Endothelial cell of umbilical vein (primary cell): ENCODE measurements around the gene KIAA0232. TPM values are rescaled to one million over a fixed set of nuclear protein-coding genes. Genes with fewer than 3 reads are reported as not detected.

Experiments used
- BruUV-seq: library from RNA; stranded (reverse); fragments of 400-500 nt; replicated peaks from 2 replicates; lab custom pipeline; 2021; lab: Mats Ljungman, UMichigan
- CTCF ChIA-PET: fragments of 300-600, 350-600 bp; sonication (Branson Sonifier 250); formaldehyde crosslinking; loops from one replicate; lab custom pipeline; 2021; ENCODE audit warnings: antibody characterized with exemption, inconsistent platforms; lab: Charles Lee
- POLR2A ChIA-PET: fragments of 300-600, 350-600 bp; sonication (Branson Sonifier 250); formaldehyde crosslinking; loops from one replicate; lab custom pipeline; 2021; ENCODE audit warnings: antibody characterized with exemption, inconsistent platforms; lab: Charles Lee
- DNase-seq: peaks from one replicate; pipeline ENCODE4 v3.0.0-alpha.2; 2011; ENCODE audit warnings: low read depth, low spot score
- FAIRE-seq: peaks from 2 replicates; lab custom pipeline; 2011; peaks lifted over from hg19 to GRCh38; lab: Jason Lieb, UNC
- H2AFZ ChIP-seq: 2 replicates; pipeline ENCODE4 v1.6.0; 2012; ENCODE audit warnings: low read depth, low read length, control low read depth, inconsistent platforms
- H3K27ac ChIP-seq: 2 replicates; pipeline ENCODE4 v1.5.1; 2011; ENCODE audit warnings: low read depth, mild to moderate bottlenecking, control low read depth, low read length, moderate library complexity; ENCODE audit not compliant: insufficient read depth
- H3K27me3 ChIP-seq, 2 experiments: 2 replicates each; pipeline versions ENCODE4 v1.6.0 to v1.6.1; 2011; ENCODE audit warnings: low read length in 2 of 2, mixed read lengths in 1 of 2; ENCODE audit not compliant: control insufficient read depth in 2 of 2, insufficient read depth in 2 of 2
- H3K36me3 ChIP-seq, 2 experiments: 2 replicates in 1 of 2; 3 replicates in 1 of 2; pipeline ENCODE4 v1.5.1; 2011; ENCODE audit warnings: low read length in 2 of 2, mild to moderate bottlenecking in 1 of 2, moderate library complexity in 1 of 2; ENCODE audit not compliant: control insufficient read depth in 2 of 2, insufficient read depth in 2 of 2; ENCODE audit errors: extremely low read depth in 1 of 2
- H3K4me1 ChIP-seq: 3 replicates; pipeline ENCODE4 v1.5.1; 2011; ENCODE audit warnings: mild to moderate bottlenecking, low read length; ENCODE audit not compliant: control insufficient read depth, insufficient read depth; ENCODE audit errors: extremely low read depth
- H3K4me2 ChIP-seq: 2 replicates; pipeline ENCODE4 v1.6.1; 2011; ENCODE audit warnings: low read length, control low read depth, mixed read lengths; ENCODE audit not compliant: insufficient read depth
- H3K4me3 ChIP-seq, 3 experiments: fragments of 200-600 bp in 1 of 3; sonication (generic), shearing (Covaris generic) in 1 of 3; replicated peaks in 1 of 3; 2 replicates each; pipeline ENCODE4 v1.5.1; 2011 to 2016; ENCODE audit warnings: control low read depth in 3 of 3, low read length in 3 of 3, mild to moderate bottlenecking in 2 of 3, inconsistent platforms in 1 of 3, low read depth in 1 of 3, moderate library complexity in 1 of 3; ENCODE audit not compliant: insufficient read depth in 1 of 3
- H3K79me2 ChIP-seq: 2 replicates; pipeline ENCODE4 v1.6.0; 2012; ENCODE audit warnings: low read length, inconsistent platforms; ENCODE audit not compliant: control insufficient read depth, insufficient read depth
- H3K9ac ChIP-seq: replicated peaks from 2 replicates; pipeline ENCODE3; 2011; ENCODE audit warnings: low read length, control low read depth; ENCODE audit not compliant: insufficient read depth; ENCODE audit errors: extremely low read depth
- H3K9me1 ChIP-seq: replicated peaks from 3 replicates; pipeline ENCODE4 v1.6.0; 2011; ENCODE audit warnings: mild to moderate bottlenecking, low read length; ENCODE audit not compliant: control insufficient read depth, insufficient read depth; ENCODE audit errors: extremely low read depth
- H3K9me3 ChIP-seq: replicated peaks from 2 replicates; pipeline ENCODE4 v1.5.1; 2012; ENCODE audit warnings: low read length, inconsistent platforms; ENCODE audit not compliant: control insufficient read depth, insufficient read depth
- H4K20me1 ChIP-seq: replicated peaks from 2 replicates; pipeline ENCODE3; 2011; ENCODE audit warnings: mild to moderate bottlenecking, low read length; ENCODE audit not compliant: control insufficient read depth, insufficient read depth; ENCODE audit errors: extremely low read depth
- EZH2 ChIP-seq: IDR thresholded peaks from 2 replicates; pipeline ENCODE4 v1.6.1; 2012; ENCODE audit warnings: borderline replicate concordance, low read depth, mild to moderate bottlenecking, moderate library complexity, low read length, inconsistent platforms; ENCODE audit not compliant: severe bottlenecking
- FOS ChIP-seq: IDR thresholded peaks from 2 replicates; pipeline ENCODE4 v1.6.1; 2011; ENCODE audit warnings: mild to moderate bottlenecking, low read length, moderate library complexity, borderline replicate concordance; ENCODE audit not compliant: insufficient read depth
- GATA2 ChIP-seq: IDR thresholded peaks from 2 replicates; pipeline ENCODE4 v1.7.0; 2011; ENCODE audit warnings: low read depth, mild to moderate bottlenecking, moderate library complexity, mixed read lengths, low read length; ENCODE audit not compliant: insufficient read length, insufficient read depth
- JUN ChIP-seq: IDR thresholded peaks from 2 replicates; pipeline ENCODE4 v1.6.1; 2011; ENCODE audit warnings: borderline replicate concordance, low read depth; ENCODE audit not compliant: insufficient read length, insufficient read depth
- MYC ChIP-seq: IDR thresholded peaks from one replicate; pipeline ENCODE4 v1.6.1; 2011; ENCODE audit warnings: mild to moderate bottlenecking, low read depth, low read length
- POLR2A ChIP-seq: IDR thresholded peaks from 2 replicates; pipeline ENCODE4 v1.6.1; 2012; ENCODE audit warnings: low read depth, mild to moderate bottlenecking, control low read depth, low read length
- POLR2AphosphoS5 ChIP-seq: IDR thresholded peaks from 2 replicates; pipeline ENCODE4 v1.6.1; 2012; ENCODE audit warnings: low read depth, mild to moderate bottlenecking, control low read depth, low read length, moderate library complexity; ENCODE audit not compliant: insufficient read depth
- dilution Hi-C: fragments of 300-500 bp; cut with MboI; formaldehyde crosslinking; loops from one replicate; pipeline ENCODE4 v1.15.0; 2019; ENCODE audit warnings: low sequenced_read_pairs; ENCODE audit not compliant: extremely low pct_ligation_motif_present
- intact Hi-C: fragments of 100-400 bp; cut with micrococcal nuclease; formaldehyde crosslinking; loops from one replicate; pipeline ENCODE4 v1.10.0; 2022
- polyA plus RNA-seq, 4 experiments: library from polyadenylated mRNA; depleted of rRNA in 3 of 4; stranded (reverse) in 3 of 4; unstranded in 1 of 4; fragments of >200 nt; gene quantifications; 2 replicates each; pipeline versions ENCODE4 v1.2.1 to v1.2.3, GENCODE V29; 2011 to 2012; ENCODE audit warnings: missing spikeins in 1 of 4
- total RNA-seq: library from RNA; stranded (reverse); gene quantifications from 2 replicates; pipeline ENCODE4 v1.2.3, GENCODE V29; 2021
- TF ChIP-seq, protein P1 (sequence below): IDR thresholded peaks from 2 replicates; pipeline ENCODE4 v1.6.1; 2011; ENCODE audit not compliant: insufficient read depth, insufficient read length
- TF ChIP-seq, protein P2 (sequence below), 2 donors: IDR thresholded peaks; 1 replicate in 1 of 2; 2 replicates in 1 of 2; pipeline ENCODE4 v1.5.1; 2011; ENCODE audit warnings: low read length in 2 of 2, mild to moderate bottlenecking in 2 of 2, moderate library complexity in 2 of 2, control low read depth in 1 of 2, inconsistent platforms in 1 of 2, low read depth in 1 of 2; ENCODE audit not compliant: insufficient read depth in 1 of 2; ENCODE audit errors: extremely low read depth in 1 of 2

KIAA0232 gene
- total and polyA plus RNA-seq, 2 donors (not counting 3 experiments of a cell fraction or from before 2014, with no cell fraction given): 5.3 to 18.4 TPM

DNA sequence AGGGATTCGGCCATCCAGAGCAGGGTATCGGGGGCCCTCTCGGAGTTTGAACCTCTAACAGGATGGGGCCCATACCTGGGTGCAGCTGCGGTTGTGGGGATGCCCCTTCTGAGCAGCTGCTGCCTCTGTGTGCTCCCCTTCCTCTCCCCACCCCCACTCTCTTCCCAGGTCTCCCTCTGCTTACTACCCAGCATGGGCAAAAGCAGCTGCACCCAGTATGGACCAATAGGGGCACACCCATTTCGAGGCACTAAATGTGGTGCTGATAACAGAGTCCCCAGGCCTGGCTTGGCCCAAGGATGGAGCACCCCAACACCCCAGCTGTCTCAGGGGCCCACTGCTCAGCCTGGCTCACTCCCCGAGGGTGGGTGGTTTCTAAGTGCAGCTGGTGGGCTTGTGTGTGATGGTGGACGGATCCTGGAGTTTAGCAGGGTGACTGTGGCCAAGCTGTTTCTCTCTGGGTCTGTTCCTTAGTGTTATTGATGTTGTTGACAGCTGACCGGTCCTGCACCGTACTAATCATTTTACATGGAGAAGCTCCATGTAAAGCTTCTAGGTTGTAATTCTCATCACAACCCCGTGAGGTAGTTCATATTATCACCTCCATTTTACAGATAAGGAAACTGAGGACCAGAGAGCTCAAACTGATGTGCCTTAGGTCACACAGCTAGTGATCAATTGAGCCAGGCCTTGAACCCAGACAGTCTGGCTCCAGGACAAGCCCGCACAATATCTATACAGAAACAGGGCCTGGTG lies 13.1 kb upstream of the KIAA0232 start:
- Histone ChIP-seq H3K9me1 (no peaks in the 10 kb centered on the region), H3K4me1 (no peaks in the 10 kb centered on the region), H3K4me2 (no peak overlapping the region), H4K20me1 (no peaks in the 10 kb centered on the region), H3K79me2 (no peaks in the 10 kb centered on the region), H2AFZ (no peak overlapping the region), H3K27me3 (peaks cover 9 to 13% of the 10 kb centered on the region in 2 experiments), H3K36me3 (no peaks in the 10 kb centered on the region), H3K4me3 (no peak overlapping the region), H3K9me3 (no peaks in the 10 kb centered on the region), H3K9ac (no peak overlapping the region), H3K27ac (no peak overlapping the region)
- BruUV-seq: no TSS peak
- CTCF ChIA-PET: interaction anchor here (1.6 to 2.3 kb wide), 2 partner anchors 9 to 49 kb away, joined by 8 to 13 read pairs; no protein-coding TSS in a partner anchor
- TF ChIP-seq EZH2 (no peak), JUN (no peak), POLR2AphosphoS5 (no peak)
- POLR2A ChIA-PET: no interaction called here
- dilution Hi-C loops: no loop called here
- intact Hi-C loops: no loop called here
- no peak for FAIRE-seq
- no peak for DNase-seq

DNA sequence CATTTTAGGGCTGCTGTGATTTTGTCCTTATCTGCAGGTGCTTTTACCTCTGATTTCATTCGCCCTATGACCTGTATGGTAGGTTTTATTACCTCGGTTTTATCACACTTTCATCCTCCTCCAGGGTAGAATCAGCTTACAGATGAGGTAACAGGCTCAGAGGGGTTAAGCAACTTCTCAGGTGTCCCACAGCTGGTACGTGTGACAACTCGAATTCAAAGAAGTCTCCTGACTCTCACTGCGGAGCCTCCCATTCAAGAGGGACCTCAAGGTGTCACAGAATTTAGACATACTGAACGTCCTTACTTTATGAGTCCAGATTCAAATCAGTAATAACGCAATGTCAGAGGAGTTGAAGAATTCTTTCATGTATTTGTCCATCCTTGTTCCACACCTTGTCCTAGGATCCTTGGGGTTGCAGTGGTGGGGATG lies 12.5 kb upstream of the KIAA0232 start:
- Histone ChIP-seq H3K27ac (no peak overlapping the region), H3K79me2 (no peaks in the 10 kb centered on the region), H3K36me3 (no peaks in the 10 kb centered on the region), H3K27me3 (peaks cover 7 to 13% of the 10 kb centered on the region in 2 experiments), H3K9me1 (no peaks in the 10 kb centered on the region), H3K4me1 (no peaks in the 10 kb centered on the region), H3K4me2 (no peak overlapping the region), H3K9ac (no peak overlapping the region), H4K20me1 (no peaks in the 10 kb centered on the region), H3K4me3 (no peak overlapping the region), H2AFZ (no peak overlapping the region), H3K9me3 (no peaks in the 10 kb centered on the region)
- CTCF ChIA-PET: interaction anchor here (1.6 to 2.3 kb wide), 2 partner anchors 10 to 49 kb away, joined by 8 to 13 read pairs; no protein-coding TSS in a partner anchor
- dilution Hi-C loops: no loop called here
- FAIRE-seq: no peak
- intact Hi-C loops: no loop called here
- POLR2A ChIA-PET: no interaction called here
- TF ChIP-seq POLR2A (no peak), EZH2 (no peak), MYC (no peak), GATA2 (no peak), FOS (no peak), POLR2AphosphoS5 (no peak)
- TF ChIP-seq, protein P1, sequence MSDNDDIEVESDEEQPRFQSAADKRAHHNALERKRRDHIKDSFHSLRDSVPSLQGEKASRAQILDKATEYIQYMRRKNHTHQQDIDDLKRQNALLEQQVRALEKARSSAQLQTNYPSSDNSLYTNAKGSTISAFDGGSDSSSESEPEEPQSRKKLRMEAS: no peak
- TF ChIP-seq, protein P2, sequence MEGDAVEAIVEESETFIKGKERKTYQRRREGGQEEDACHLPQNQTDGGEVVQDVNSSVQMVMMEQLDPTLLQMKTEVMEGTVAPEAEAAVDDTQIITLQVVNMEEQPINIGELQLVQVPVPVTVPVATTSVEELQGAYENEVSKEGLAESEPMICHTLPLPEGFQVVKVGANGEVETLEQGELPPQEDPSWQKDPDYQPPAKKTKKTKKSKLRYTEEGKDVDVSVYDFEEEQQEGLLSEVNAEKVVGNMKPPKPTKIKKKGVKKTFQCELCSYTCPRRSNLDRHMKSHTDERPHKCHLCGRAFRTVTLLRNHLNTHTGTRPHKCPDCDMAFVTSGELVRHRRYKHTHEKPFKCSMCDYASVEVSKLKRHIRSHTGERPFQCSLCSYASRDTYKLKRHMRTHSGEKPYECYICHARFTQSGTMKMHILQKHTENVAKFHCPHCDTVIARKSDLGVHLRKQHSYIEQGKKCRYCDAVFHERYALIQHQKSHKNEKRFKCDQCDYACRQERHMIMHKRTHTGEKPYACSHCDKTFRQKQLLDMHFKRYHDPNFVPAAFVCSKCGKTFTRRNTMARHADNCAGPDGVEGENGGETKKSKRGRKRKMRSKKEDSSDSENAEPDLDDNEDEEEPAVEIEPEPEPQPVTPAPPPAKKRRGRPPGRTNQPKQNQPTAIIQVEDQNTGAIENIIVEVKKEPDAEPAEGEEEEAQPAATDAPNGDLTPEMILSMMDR (IDR thresholded peaks at IDR 0.05; ENCODE audit: extremely low read depth in 1 of 2, insufficient read depth in 1 of 2, low read depth in 1 of 2, low read length in 2 of 2): no peak
- DNase-seq: no peak
- BruUV-seq: no TSS peak
